Activated CD4-positive, alpha-beta T cell treated with anti-CD3 and anti-CD28 coated beads for 24 hours (primary cell): ENCODE data around the gene ARL2.
A peak's percentile ranks its signal among the peaks of the same experiment; 100 is the strongest.
"Not testable (repeated sequence)": the region's sequence is repeated elsewhere in the genome, so short reads cannot be mapped to it uniquely, and the experiment has no call there.

ENCODE experiments used
- DNase-seq, 2 donors: peaks; one replicate each; pipeline ENCODE4 v3.0.0-alpha.2; 2020; ENCODE audit warnings: low read depth in 2 of 2

The ARL2 gene

GRCh38 chr11:65013888-65014725 lies at the start of gene ARL2:
Gene ARL2 (plus strand): TSS chr11:65014160. CDS start chr11:65014208, 48 bp downstream.
- peak; percentile 73 to 77 for DNase-seq

- no peak for DNase-seq
These were observed 46.6 kb upstream of the ARL2 start for GRCh38 chr11:64967375-64967774.

GRCh38 chr11:64969209-64969608 lies 44.8 kb upstream of the ARL2 start:
- DNase-seq: no peak

GRCh38 chr11:64970731-64971151 lies 43.2 kb upstream of the ARL2 start:
- DNase-seq: peak; percentile 10 to 11

- DNase-seq: peak; percentile 82 to 91
These were observed 42.3 kb upstream of the ARL2 start, which contains the start of gene MAJIN for GRCh38 chr11:64971421-64972233. Gene MAJIN (minus strand): TSS chr11:64972108. CDS start chr11:64959405, 12,703 bp downstream.

GRCh38 chr11:64974124-64974523 lies 39.8 kb upstream of the ARL2 start:
- DNase-seq: no peak

GRCh38 chr11:64976651-64977050 lies 37.3 kb upstream of the ARL2 start:
- DNase-seq: no peak

- DNase-seq: not testable (repeated sequence)
These were observed 30.6 kb upstream of the ARL2 start for GRCh38 chr11:64983339-64983738.

- DNase-seq: no peak
These were observed 25.7 kb upstream of the ARL2 start for GRCh38 chr11:64987998-64988854.

- DNase-seq: no peak
These were observed 24.5 kb upstream of the ARL2 start for GRCh38 chr11:64989416-64989815.

GRCh38 chr11:64990222-64990923 lies 23.6 kb upstream of the ARL2 start:
- DNase-seq: no peak

GRCh38 chr11:64994318-64994717 lies 19.6 kb upstream of the ARL2 start:
- no peak for DNase-seq

GRCh38 chr11:64996327-64996709 lies 17.6 kb upstream of the ARL2 start:
- no peak for DNase-seq

GRCh38 chr11:64996710-64997380 lies 17.1 kb upstream of the ARL2 start, which contains the start of gene BATF2:
Gene BATF2 (minus strand): TSS chr11:64996971. CDS start chr11:64996914, 57 bp downstream.
- no peak for DNase-seq

GRCh38 chr11:64998141-64998540 lies 15.8 kb upstream of the ARL2 start:
- no peak for DNase-seq

- no peak for DNase-seq
These were observed 15.1 kb upstream of the ARL2 start for GRCh38 chr11:64998690-64999431.

- no peak for DNase-seq
These were observed 14.5 kb upstream of the ARL2 start for GRCh38 chr11:64999478-64999877.

GRCh38 chr11:65002706-65003105 lies 11.3 kb upstream of the ARL2 start:
- DNase-seq: no peak

- no peak for DNase-seq
These were observed 10.7 kb upstream of the ARL2 start for GRCh38 chr11:65003282-65003681.

- not testable (repeated sequence) for DNase-seq
These were observed 10.0 kb upstream of the ARL2 start for GRCh38 chr11:65003968-65004367.
